Measurements from ENCODE around the gene LRRC40. TPM values are rescaled to one million over a fixed set of nuclear protein-coding genes. Genes with fewer than 3 reads are reported as not detected.
A peak's percentile ranks its signal among the peaks of the same experiment; 100 is the strongest.

Gene LRRC40
- total RNA-seq, 1 experiment from 2014 or later: 12.0 TPM

DNA sequence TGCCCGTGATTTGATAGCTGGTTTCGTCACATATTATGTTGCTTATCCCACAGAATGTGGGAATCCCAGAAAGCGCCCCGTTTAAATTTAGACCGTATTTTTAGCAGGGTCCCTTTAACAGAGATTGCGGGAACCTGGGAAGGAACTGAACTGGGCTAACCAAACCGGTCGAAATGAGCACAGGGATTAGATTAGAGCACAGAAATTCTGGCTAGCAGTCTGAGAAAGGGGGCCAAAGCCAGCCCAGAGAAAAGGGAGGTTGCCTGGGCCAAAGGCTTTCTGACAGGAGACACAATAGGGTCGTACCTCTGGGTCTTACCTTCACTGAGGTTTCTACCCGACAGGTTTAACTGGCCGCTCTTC lies 327 bp downstream of the LRRC40 start:
- Histone ChIP-seq H3K79me2 (ENCODE audit: low read depth) (peaks cover 97% of the 10 kb centered on the region), H3F3A (ENCODE audit: insufficient read depth, low read depth) (no peaks in the 10 kb centered on the region), H3K4me1 (replicated peaks; ENCODE audit: insufficient read depth) (peaks cover 17% of the 10 kb centered on the region), H4K20me1 (ENCODE audit: insufficient read depth) (peaks cover under 1% of the 10 kb centered on the region; the same call in 1 of the 2 replicates), H3K36me3 (ENCODE audit: low read depth) (0 out of 2 replicates have a peak, but pooled peaks cover 20% of the 10 kb centered on the region), H3K9me3 (ENCODE audit: insufficient read depth, low read depth) (no peaks in the 10 kb centered on the region), H3K4me3 (peak overlapping the region; percentile 85), H3K27me3 (ENCODE audit: insufficient read depth, low read depth) (no peaks in the 10 kb centered on the region), H3K27ac (peak overlapping the region; percentile 70; the same call in 1 of the 2 replicates), H2AFZ (peak overlapping the region; percentile 98), H3K4me2 (peak overlapping the region; percentile 94), H3K9me2 (ENCODE audit: insufficient read depth) (no peaks in the 10 kb centered on the region)
- BruUV-seq (replicated peaks): TSS peak; percentile 65
- no peak for TF ChIP-seq EZH2 (IDR thresholded peaks at IDR 0.05; ENCODE audit: low read depth)
- TF ChIP-seq, protein P1, sequence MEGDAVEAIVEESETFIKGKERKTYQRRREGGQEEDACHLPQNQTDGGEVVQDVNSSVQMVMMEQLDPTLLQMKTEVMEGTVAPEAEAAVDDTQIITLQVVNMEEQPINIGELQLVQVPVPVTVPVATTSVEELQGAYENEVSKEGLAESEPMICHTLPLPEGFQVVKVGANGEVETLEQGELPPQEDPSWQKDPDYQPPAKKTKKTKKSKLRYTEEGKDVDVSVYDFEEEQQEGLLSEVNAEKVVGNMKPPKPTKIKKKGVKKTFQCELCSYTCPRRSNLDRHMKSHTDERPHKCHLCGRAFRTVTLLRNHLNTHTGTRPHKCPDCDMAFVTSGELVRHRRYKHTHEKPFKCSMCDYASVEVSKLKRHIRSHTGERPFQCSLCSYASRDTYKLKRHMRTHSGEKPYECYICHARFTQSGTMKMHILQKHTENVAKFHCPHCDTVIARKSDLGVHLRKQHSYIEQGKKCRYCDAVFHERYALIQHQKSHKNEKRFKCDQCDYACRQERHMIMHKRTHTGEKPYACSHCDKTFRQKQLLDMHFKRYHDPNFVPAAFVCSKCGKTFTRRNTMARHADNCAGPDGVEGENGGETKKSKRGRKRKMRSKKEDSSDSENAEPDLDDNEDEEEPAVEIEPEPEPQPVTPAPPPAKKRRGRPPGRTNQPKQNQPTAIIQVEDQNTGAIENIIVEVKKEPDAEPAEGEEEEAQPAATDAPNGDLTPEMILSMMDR (conservative IDR thresholded peaks at IDR 0.05): no peak
- no peak for DNase-seq
- intact Hi-C loops (cut with micrococcal nuclease; ENCODE audit: unreplicated experiment): loop anchor here (1.0 to 10.0 kb wide), 4 partner anchors 16 to 876 kb away; partner anchors contain the start of genes CTH, SRSF11 and ZRANB2
- ChIA-PET POLR2A (ENCODE audit: unreplicated experiment) (no interaction called here), CTCF (no interaction called here)

DNA sequence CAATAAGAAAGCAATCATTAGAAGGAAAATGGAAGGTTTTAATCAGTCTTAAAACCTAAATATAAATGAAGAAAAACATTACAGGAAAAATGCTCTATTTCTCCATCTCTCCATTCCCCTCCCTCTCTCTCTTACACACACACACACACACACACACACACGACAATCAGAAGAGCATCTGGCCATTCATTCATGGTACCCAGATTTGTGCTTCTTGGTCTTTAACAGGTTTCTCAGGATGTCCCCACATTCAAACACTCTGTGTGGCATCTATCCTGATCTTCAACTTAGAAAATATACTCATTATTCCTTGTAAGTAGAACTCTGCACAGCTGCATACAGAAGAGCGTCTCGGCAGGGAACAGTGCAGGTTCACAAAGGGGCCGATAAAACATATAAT lies 779 bp downstream of the LRRC40 start:
- H3K4me2 ChIP-seq: peak overlapping the region; percentile 94
- no peaks in the 10 kb centered on the region for H4K20me1 ChIP-seq (ENCODE audit: insufficient read depth)
- H3K79me2 ChIP-seq (ENCODE audit: low read depth): peaks cover 97% of the 10 kb centered on the region
- H3K27me3 ChIP-seq (ENCODE audit: insufficient read depth, low read depth): no peaks in the 10 kb centered on the region
- H3K4me1 ChIP-seq (replicated peaks; ENCODE audit: insufficient read depth): peaks cover 17% of the 10 kb centered on the region
- 0 out of 2 replicates have a peak, but pooled peaks cover 20% of the 10 kb centered on the region for H3K36me3 ChIP-seq (ENCODE audit: low read depth)
- DNase-seq: no peak
- H3K4me3 ChIP-seq: peak overlapping the region; percentile 85
- TF ChIP-seq, protein P1 (conservative IDR thresholded peaks at IDR 0.05): no peak
- no peak for TF ChIP-seq EZH2 (IDR thresholded peaks at IDR 0.05; ENCODE audit: low read depth)
- no peaks in the 10 kb centered on the region for H3F3A ChIP-seq (ENCODE audit: insufficient read depth, low read depth)
- H3K27ac ChIP-seq: 0 out of 2 replicates have a peak overlapping the region, but pooled peaks have one; percentile 70
- intact Hi-C loops (cut with micrococcal nuclease; ENCODE audit: unreplicated experiment): loop anchor here (2.0 to 10.0 kb wide), 2 partner anchors 170 to 876 kb away; partner anchors contain the start of gene ZRANB2
- BruUV-seq (replicated peaks): no TSS peak
- POLR2A ChIA-PET (ENCODE audit: unreplicated experiment): no interaction called here
- no peaks in the 10 kb centered on the region for H3K9me2 ChIP-seq (ENCODE audit: insufficient read depth)
- H2AFZ ChIP-seq: peak overlapping the region; percentile 98
- H3K9me3 ChIP-seq (ENCODE audit: insufficient read depth, low read depth): no peaks in the 10 kb centered on the region
- CTCF ChIA-PET: no interaction called here

DNA sequence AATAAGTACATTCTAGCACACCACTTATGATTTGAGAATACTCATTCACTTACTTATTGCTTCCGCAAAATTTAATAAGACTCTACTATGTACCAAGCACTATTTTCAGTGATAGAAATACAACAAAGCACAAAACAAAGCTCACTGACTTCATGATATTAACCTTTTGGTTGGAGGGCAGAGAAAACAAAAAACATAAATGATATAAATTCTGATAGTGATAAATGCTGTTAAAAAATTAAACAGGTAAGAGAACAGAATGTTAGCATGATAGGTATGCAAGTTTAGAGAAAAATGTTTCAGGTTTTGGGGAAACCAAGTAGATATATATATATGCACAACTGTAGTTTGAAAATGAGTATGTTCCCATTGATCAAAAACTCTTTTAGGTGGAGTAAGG lies 1.2 kb downstream of the LRRC40 start:
- Histone ChIP-seq H3K4me1 (replicated peaks; ENCODE audit: insufficient read depth) (peaks cover 17% of the 10 kb centered on the region), H3K4me3 (peak overlapping the region; percentile 85; the same call in 1 of the 2 replicates), H3K79me2 (ENCODE audit: low read depth) (peaks cover 92% of the 10 kb centered on the region), H3K4me2 (peak overlapping the region; percentile 94), H3K9me2 (ENCODE audit: insufficient read depth) (no peaks in the 10 kb centered on the region), H3K27ac (no peak overlapping the region), H3K9me3 (ENCODE audit: insufficient read depth, low read depth) (no peaks in the 10 kb centered on the region), H4K20me1 (ENCODE audit: insufficient read depth) (no peaks in the 10 kb centered on the region), H3K36me3 (ENCODE audit: low read depth) (0 out of 2 replicates have a peak, but pooled peaks cover 18% of the 10 kb centered on the region), H3F3A (ENCODE audit: insufficient read depth, low read depth) (no peaks in the 10 kb centered on the region), H3K27me3 (ENCODE audit: insufficient read depth, low read depth) (no peaks in the 10 kb centered on the region), H2AFZ (no peak overlapping the region)
- ChIA-PET CTCF (no interaction called here), POLR2A (ENCODE audit: unreplicated experiment) (no interaction called here)
- no TSS peak for BruUV-seq (replicated peaks)
- intact Hi-C loops (cut with micrococcal nuclease; ENCODE audit: unreplicated experiment): loop anchor here (2.0 to 10.0 kb wide), 2 partner anchors 169 to 877 kb away; partner anchors contain the start of gene ZRANB2
- DNase-seq: no peak
- TF ChIP-seq, protein P1 (conservative IDR thresholded peaks at IDR 0.05): no peak
- TF ChIP-seq EZH2 (IDR thresholded peaks at IDR 0.05; ENCODE audit: low read depth): no peak

All from PC-9 (cell line).